Right atrium auricular region (tissue), 2 donors: ENCODE results near the gene TNFAIP8L2. TPM values are rescaled to one million over a fixed set of nuclear protein-coding genes. Genes with fewer than 3 reads are reported as not detected.

Source experiments
- DNase-seq: peaks from one replicate; pipeline ENCODE4 v3.0.0-alpha.2; 2019; ENCODE audit warnings: low spot score
- H3K27ac ChIP-seq, 2 donors: fragments of 200-600 bp; sonication (generic); 1 replicate in 1 of 2; 2 replicates in 1 of 2; pipeline ENCODE4 v1.5.1; 2016 to 2019
- H3K27me3 ChIP-seq, 2 donors: fragments of 200-600 bp; sonication (generic); one replicate each; pipeline versions ENCODE4 v1.5.1 to v1.6.0; 2017 to 2019
- H3K36me3 ChIP-seq: fragments of 200-600 bp; sonication (generic); one replicate; pipeline ENCODE4 v1.5.1; 2016
- H3K4me1 ChIP-seq, 2 donors: fragments of 200-600 bp; sonication (generic); one replicate each; pipeline versions ENCODE4 v1.5.1 to v1.6.0; 2017 to 2019
- H3K4me3 ChIP-seq, 2 donors: fragments of 200-600 bp; sonication (generic); 1 replicate in 1 of 2; 2 replicates in 1 of 2; pipeline ENCODE4 v1.5.1; 2017 to 2019; ENCODE audit warnings: mild to moderate bottlenecking in 1 of 2, moderate library complexity in 1 of 2
- H3K9me3 ChIP-seq, 2 donors: fragments of 200-600 bp; sonication (generic); one replicate each; pipeline ENCODE4 v1.5.1; 2019
- CTCF ChIP-seq, 2 donors: fragments of 200-600 bp; sonication (generic); IDR thresholded peaks; one replicate each; pipeline ENCODE4 v1.5.1; 2019; ENCODE audit warnings: antibody characterized with exemption in 2 of 2
- total RNA-seq, 2 donors: library from RNA; depleted of rRNA; stranded (reverse); fragments of >200 nt; gene quantifications; one replicate each; pipeline ENCODE4 v1.1.0, GENCODE V29; 2016

TNFAIP8L2 gene
- total RNA-seq, 2 donors from 2014 or later: 0.56 to 4.8 TPM

GRCh38 chr1:151164732-151165280, 8.4 kb downstream of the TNFAIP8L2 start:
- Histone ChIP-seq H3K4me1 (peaks cover 0 to 35% of the 10 kb centered on the region in 2 donors), H3K36me3 (peaks cover 23% of the 10 kb centered on the region), H3K27me3 (no peaks in the 10 kb centered on the region)

GRCh38 chr1:151165281-151165737, 8.9 kb downstream of the TNFAIP8L2 start:
- no peak for TF ChIP-seq CTCF (IDR thresholded peaks at IDR 0.05)
- Histone ChIP-seq H3K4me1 (peaks cover 0 to 35% of the 10 kb centered on the region in 2 donors), H3K27ac (peak overlapping the region; percentile 92 to 95), H3K27me3 (no peaks in the 10 kb centered on the region), H3K36me3 (peaks cover 22% of the 10 kb centered on the region), H3K9me3 (no peaks in the 10 kb centered on the region), H3K4me3 (peak overlapping the region; percentile 50 to 81)
- DNase-seq: no peak

More at GRCh38 chr1:151164732-151165280, 8.4 kb downstream of the TNFAIP8L2 start:
- DNase-seq: no peak
- no peak for TF ChIP-seq CTCF (IDR thresholded peaks at IDR 0.05)
- Histone ChIP-seq H3K9me3 (no peaks in the 10 kb centered on the region), H3K4me3 (peak overlapping the region; percentile 50 to 81), H3K27ac (peak overlapping the region; percentile 92 to 95)

DNA sequence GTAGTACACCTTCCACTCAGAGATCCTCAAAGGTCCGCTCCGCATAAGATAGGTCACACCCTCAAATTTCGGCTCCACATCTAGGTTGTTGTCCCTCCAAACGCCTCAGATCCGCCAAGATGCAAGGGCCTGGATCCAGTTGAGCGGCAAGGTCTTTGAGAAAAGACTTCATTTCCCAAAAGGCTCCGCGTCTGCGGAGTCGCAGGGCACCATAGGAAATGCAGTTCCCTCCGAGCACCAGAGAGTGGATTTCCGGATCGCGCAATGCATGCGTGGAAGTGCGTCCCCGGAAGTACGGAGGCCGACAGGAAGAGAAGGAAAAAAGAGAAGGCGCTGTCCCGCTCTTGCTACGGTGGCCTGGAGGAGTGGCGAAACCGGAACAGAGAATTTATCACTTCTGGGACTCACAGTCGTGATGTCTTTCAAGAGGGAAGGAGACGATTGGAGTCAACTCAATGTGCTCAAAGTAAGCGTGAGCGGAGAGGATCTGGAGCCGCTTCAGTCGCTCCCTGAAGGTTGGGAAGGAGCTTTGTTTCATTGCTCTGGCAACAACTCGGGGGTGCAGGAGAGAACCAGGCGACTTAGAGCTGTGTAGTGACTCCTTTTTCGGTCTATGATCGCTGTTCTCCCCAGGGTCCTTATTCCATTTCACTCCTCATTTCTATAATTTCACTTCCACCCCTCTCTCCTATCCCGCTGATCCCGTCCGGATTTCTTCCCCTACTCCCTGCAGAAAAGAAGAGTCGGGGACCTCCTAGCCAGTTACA, 9.5 kb downstream of the TNFAIP8L2 start, which contains the start of the genes LYSMD1 and SCNM1:
TSS of gene LYSMD1 (minus strand) at position 165 of the 767 bp plus-strand sequence. CDS start 644 bp downstream, outside the sequence.
TSS of gene SCNM1 (plus strand) at position 407 of the 767 bp plus-strand sequence. CDS start at position 416, 9 bp downstream.
- TF ChIP-seq CTCF (IDR thresholded peaks at IDR 0.05): peak in 1 of 2 donors; percentile 18
- Histone ChIP-seq H3K4me3 (peak within 1 kb of the TSS; percentile 50 to 81), H3K27ac (peak within 1 kb of the TSS; percentile 92 to 95), H3K27me3 (no peaks in the 10 kb centered on the region), H3K36me3 (peaks cover 22% of the 10 kb centered on the region), H3K4me1 (peaks cover 0 to 31% of the 10 kb centered on the region in 2 donors), H3K9me3 (no peaks in the 10 kb centered on the region)
- peak; percentile 98 for DNase-seq

DNA sequence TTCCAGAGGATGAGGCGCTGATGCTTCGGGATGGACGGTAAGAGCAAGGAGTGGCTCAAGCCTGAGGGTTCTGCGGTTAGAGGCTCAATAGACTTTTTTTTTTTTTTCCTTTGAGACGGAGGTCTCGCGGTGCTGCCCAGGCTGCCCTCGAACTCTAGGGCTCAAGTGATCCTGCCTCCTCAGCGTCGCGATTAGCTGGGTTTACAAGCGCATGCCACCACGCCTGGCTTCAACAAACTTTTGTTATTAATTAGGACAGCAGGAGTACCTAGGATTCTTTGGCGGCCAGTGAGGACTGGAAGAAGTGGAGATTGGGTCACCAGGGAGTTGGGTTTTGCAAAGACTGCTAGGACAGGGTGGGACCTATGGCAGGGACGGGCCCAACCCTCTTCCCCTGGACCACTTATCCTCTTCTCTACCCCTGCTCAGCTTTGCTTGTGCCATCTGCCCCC, 10.1 kb downstream of the TNFAIP8L2 start:
- H3K27ac ChIP-seq: peak overlapping the region; percentile 92 to 95
- peaks cover 0 to 31% of the 10 kb centered on the region in 2 donors for H3K4me1 ChIP-seq
- no peak for TF ChIP-seq CTCF (IDR thresholded peaks at IDR 0.05)
- no peaks in the 10 kb centered on the region for H3K9me3 ChIP-seq
- H3K27me3 ChIP-seq: no peaks in the 10 kb centered on the region
- peaks cover 20% of the 10 kb centered on the region for H3K36me3 ChIP-seq
- H3K4me3 ChIP-seq: peak overlapping the region; percentile 50 to 81
- DNase-seq: no peak

DNA sequence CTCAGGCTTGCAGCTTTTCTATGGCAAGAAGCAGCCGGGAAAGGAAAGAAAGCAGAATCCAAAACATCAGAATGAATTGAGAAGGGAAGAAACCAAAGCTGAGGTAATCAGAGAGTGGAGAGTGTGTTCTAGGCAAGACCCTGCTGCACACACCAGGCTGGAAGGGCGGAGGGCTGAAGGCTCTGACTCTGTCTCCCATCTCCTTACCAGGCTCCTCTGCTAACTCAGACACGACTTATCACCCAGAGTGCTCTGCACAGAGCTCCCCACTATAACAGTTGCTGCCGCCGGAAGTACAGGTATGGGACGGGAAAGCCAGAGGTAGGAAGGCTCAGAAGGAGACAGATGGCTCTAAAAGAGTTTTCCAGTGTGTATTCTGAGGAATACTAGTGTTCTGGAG, 10.7 kb downstream of the TNFAIP8L2 start:
- no peaks in the 10 kb centered on the region for H3K9me3 ChIP-seq
- H3K27me3 ChIP-seq: no peaks in the 10 kb centered on the region
- no peak for DNase-seq
- peaks cover 17% of the 10 kb centered on the region for H3K36me3 ChIP-seq
- peak overlapping the region in 1 of 2 donors; percentile 81 for H3K4me3 ChIP-seq
- H3K4me1 ChIP-seq: peaks cover 0 to 31% of the 10 kb centered on the region in 2 donors
- TF ChIP-seq CTCF (IDR thresholded peaks at IDR 0.05): no peak
- H3K27ac ChIP-seq: no peak overlapping the region
